Measurements from ENCODE around the gene PLCH2.

The PLCH2 gene

DNA sequence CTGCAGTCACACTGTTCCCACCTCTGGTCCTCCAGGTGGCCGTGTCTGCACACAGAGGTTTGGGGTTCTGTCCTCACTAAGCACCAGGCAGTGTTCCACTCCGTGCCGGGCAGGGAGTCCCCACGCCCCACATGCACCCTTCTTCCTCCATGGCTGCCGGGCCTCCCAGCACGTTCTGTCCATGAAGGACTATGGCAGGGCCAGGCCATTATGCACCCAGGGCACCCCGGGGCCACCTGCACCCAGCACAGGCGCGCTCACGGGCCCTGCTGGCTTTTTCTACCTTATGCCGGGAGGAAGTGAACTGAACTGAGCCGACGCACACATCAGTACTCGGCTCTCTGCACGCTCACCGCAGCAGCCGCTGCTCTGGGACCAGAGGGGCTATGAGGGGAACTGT is 40.0 kb downstream of the PLCH2 start:
- DNase-seq: no peak

DNA sequence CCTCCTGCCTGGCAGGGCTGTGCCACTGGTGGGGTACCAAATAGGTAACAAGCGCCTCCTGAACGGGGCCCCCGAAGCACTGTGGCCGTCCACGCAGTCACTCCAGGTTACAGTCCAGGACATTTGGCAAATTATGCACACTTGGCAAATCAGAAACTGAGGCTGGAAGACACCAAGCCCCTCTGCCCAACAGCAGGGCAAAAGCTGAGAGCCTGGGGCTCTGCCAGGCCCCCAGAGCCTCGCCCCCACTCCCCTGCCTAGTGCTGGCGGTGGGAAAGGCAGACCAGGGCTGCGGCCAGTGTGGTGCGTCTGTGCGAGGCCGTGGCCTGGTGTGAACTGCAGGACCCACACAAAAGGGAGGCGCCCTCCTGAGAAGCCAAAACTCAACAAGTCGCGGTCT is 40.9 kb downstream of the PLCH2 start:
- no peak for DNase-seq

DNA sequence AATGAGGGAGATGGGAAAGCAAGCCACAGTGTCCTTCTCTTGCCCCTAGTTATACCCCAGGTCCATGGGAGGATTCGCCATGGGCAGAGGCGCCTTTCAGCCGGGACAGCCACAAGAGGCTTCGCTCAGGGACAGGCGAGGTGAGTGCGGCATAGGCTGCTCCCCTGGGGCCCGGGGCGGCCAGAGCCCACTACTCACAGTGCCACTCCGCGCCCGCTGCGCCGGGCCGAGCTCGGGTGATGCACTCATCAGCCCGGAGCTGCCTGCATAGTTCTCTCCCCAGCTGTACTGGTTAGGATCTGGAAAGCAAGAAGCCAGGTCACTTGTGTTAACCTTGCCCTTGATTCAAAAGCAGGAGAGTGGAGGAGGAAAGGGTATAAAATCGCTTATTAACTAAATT is 41.9 kb downstream of the PLCH2 start:
- DNase-seq: no peak

DNA sequence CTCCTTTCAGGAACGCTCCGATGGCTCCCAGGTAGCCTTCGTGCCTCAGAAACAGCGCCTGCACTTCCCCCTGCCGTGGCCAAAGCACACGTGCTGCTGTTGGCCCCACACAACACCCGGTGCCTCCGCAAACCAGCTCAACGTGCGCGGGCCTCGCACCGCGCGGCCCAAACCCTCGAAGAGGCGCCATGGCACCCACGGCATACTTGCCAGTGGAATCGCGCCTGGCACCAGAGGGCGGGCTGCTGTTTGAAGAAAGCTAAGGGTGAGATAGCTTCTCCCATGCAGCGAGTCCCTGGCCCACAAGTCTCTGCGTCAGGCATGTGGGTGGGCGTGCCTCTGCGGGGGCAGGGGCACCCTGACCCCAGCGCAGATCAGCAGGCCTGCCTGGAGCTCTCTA is 42.4 kb downstream of the PLCH2 start:
- DNase-seq: no peak

DNA sequence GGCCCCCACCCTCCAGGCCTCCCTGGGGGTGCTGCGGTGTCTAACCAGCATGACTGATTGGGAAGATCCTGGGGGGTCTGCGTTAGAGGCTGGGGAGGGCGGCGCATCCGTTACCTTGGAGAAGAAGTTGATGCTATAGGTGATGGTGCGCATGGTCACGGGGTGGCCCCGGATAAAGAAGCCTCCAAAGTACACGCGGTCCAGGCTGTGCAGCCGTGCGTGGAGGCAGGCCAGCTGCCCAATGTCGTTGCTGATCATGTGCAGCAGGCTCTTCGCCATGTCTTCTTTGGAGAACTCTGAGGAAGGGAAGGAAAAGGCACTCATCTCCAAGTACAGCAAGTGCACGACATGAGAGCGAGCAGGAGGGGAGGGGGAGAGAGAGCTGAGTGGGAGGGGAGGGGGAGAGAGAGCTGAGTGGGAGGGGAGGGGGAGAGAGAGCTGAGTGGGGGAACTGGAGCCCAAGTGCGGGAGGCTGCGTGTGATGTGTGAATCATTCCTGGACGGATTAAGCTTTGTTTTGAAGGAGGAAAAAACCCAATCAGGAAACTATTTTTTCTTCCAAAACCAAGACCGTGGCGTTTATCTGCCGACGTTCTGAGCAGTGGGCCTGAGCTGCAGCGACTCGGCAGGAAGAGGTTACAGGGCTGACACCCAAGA is 43.1 kb downstream of the PLCH2 start:
- no peak for DNase-seq

DNA sequence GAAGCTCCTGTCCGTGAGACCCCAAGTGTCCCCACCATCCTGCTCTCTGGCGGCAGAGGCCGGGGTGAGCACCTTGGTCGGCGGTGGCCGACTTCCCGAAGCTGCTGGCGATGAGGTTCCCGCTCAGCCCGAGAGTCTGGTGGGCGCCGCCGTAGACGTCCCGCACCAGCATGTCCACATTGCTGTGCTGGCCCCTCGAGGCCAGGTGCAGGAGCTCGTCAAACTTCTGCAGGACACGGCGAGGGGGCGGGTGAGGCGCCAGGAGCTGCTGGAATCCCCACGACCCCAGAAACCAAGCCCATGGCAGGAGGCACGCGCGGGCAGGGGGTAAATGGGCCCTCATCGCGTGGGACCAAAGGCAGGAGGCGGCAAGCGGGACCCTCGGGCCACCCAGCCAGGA is 43.6 kb downstream of the PLCH2 start:
- no peak for DNase-seq

DNA sequence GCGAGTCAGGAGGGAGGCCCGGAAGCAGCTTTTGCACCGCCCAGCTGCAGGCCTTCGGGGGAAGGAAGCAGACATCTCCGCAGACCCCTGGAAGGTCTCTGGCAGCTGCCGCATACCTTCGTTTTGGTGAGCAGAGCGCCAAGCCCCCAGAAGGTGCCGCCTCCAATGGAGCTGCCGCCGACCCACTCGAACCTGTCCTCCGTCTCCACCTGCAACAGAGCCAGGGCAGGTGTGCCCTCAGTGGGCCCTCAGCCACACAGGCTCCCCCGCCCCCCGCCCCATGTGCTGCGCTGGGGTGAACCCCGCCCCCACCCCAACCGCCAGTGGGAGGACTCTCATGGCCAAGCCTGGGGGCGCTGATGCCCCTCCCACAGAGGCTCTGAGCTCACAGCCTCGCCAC is 44.1 kb downstream of the PLCH2 start:
- DNase-seq: no peak

DNA sequence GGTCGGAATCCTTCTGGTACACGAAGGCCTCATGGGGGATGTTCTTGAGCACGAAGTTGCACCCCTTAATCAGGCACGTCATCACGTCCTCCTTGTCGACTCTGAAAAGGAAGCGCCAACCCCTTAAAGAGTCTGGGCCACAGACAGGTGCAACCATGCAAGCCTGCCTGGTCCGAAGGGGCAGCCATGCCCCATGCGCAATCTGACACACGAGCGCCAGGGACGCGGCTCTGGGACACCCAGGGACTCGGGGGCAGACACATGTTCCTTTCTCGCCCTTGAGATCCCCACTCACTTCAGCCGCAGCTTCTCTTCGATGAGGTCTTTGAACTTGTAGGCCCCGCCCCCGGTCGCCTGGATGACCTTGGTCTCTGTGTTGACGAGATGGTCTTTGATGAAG is 44.7 kb downstream of the PLCH2 start:
- DNase-seq: no peak

DNA sequence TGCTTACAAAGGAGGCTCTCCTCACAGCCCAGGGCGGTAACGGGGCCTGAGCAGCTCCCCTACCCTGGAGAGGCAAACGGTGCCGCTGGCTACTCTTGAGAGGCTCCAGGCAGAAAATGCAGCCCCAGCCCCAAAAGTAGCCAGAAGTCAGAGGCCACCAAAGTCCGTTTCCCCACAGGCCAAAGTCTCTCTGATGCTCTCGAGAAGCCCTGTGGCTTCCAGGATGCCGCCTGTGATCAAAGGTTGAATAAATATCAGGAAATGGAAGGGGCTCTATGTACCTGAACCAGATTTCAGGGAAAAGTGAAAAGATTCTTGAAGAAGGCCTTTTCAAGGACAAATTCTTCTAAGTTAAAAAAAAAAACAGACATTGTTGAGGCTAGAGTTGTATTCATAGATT is 46.1 kb downstream of the PLCH2 start:
- DNase-seq: no peak

DNA sequence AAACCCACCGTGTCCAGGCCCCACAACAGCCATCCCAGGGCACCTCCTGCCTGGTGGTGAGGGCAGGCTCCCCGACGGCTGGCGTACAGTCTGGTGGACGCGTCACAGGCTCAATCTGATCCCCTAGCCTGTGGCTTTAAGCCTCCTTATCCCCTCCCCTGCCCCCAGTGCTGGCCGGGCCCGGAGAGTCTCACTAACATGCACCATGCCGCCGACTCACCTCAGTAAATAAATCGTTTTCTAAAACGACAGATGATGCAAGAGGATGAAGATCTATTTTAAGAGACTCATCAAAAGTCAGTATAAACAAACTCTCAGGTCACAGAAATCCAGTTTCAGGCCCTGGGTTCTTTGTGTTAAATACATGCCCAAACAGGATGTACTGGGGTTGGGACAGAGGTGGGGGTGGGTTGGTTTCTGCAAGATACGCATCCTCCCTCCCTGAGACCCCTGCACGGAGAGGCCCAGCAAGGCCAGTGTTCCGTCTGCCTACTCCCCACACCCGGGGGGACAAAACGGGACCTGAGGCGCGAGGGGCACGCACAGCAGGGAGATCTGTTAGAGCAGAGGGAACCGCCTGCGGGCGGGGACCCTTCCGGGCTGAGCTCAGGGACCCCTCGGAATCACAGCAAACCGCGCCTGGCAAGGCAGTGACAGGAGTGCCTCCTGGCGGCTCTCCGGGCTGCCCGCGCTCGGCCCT is 47.3 kb downstream of the PLCH2 start:
- no peak for DNase-seq

DNA sequence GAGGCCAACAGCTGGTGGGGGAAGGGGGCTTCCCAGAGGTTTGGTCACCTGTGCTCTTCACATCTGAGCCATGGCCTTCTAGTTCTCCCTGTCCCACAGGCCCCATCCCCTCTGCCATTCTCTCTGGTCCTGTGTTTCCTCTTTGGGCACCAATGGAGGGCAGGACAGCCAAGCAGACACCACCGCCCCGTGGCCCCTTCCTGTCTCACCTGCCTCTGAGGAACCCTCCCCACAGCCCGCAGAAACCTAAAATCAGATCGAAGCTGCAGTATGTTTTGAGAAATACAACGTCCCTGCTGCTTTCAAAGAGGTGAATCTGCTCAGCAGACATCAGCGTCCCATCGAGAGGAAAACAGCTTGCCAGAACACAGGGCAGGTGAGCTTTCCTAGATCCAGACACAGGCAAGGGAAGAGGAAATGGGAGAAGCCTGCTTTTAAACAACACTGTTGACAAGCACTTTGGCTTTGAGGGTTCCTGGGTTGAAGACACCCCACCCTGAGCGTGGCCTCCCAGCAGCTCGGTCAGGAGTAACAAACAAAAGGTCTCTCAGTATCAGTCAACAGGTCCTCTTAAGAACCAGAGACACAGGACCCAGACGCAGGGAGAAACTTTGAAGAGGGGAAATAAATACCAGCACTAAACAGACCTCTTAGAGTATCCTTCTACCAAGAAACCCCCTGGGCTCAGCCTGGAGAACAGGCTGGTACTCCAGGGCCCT is 48.0 kb downstream of the PLCH2 start:
- peak; percentile 54 for DNase-seq

DNA sequence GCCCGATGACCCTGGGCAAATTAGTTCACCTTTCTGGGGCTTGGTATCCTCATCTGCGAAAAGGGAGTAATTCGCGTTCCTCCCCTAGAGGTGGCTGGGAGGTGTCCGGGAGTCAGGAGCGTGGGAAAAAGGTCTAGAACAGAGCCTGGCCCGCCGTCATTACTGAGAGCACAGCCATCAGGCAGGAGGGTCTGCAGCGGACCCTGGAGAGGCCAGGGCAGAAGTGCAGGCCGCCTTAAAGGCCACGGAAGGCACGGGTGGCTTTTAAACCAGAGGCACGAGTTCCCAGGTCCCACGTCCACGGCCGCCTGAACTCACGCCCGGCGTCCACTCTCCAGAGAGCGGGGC is 49.5 kb downstream of the PLCH2 start:
- no peak for DNase-seq

DNA sequence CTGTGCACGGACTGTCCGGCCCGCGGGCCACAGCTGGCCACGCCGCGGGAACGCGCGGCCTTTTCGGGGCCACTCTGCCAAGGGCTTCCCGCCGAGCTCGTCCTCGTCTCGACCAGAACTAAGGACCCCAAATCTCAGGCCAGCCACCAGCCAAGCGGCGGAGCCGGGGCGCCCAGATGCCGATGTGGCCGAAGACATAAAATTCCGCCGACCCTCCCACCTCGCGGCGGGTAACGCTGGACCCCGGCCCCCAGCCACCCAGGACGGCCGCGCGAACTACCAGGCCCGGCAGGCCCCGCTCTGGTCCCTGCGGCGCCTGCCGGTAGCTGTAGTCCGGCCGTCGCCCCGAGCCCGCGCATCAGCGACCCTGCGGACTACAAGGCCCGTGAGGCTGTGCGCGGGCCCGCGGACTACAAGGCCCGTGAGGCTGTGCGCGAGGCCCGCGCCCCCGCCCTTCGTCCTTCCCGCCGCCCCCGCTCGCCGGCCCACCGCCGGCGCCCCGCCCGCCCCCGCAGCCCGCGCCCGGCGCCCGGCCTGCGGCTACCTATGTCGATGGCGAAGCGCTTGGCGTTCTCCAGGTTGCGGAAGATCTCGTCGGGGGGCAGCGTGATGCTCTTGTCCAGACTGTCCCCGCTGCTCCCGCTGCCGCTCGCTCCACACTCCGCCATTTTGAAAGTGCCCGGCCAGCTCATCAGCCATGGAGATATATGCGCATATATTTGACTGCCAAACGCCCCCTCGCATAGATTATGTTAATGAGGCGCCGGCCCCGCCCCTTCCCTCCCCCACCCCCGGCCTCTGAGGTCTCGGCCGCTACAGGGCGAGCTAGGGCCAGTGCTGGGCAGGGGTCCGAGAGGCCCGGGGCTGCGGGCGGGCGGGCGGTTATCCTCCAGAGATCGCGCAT is 50.1 kb downstream of the PLCH2 start, which contains the start of gene PANK4:
TSS of gene PANK4 (minus strand) at position 677 of the 904 bp plus-strand sequence. CDS start at position 668, 9 bp downstream.
- peak; percentile 93 for DNase-seq

DNA sequence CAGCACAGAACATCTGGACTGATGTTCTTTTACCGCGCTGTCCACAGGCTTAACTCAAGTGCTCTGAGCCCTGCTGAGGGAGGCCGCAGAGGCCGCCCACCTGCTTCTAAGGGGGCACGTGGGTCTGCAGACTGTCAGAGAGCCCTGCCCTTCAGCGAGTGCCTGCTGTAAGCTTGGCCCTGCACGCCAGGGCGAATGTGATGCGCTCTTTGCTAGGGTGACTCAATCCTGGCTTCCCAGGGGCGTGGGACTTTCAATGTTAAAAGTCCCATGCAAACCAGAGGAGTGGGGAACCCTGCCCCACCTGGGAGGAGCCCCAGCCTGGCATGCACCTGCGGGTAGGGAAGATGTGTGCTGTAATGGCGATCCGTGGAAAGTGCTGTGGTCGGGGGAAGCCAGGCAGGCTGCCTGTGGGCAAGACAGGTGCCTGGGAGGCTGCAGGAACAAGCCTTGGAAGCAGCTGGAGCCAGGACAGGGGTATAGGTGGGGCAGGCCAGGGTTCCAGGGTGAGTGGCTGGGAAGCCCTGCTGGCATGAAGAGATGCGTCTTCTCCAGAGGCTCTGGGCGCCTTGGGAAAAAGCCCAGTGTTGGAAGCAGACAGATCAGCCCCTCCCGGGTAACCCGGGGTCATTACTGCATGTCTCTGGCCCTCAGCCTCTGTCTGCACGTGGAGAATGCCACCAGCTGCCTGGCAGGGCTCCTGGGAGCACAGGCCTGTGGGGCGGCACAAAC is 50.9 kb downstream of the PLCH2 start:
- DNase-seq: peak; percentile 78

DNA sequence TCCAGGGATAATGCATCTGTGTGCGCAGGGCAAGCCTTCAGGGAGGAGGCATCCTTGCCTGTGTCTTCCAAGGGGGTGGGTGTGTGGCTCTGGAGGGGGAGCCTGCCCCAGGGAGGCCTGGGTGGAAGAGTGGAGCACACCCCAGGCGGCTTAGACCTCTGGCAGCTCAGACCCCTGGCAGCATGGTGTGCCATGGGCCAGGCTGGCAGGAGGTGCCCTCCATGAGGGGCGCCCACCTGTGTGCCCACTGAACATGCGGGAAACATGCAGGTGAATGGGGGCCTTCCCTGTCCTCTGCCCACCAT is 51.4 kb downstream of the PLCH2 start:
- no peak for DNase-seq

DNA sequence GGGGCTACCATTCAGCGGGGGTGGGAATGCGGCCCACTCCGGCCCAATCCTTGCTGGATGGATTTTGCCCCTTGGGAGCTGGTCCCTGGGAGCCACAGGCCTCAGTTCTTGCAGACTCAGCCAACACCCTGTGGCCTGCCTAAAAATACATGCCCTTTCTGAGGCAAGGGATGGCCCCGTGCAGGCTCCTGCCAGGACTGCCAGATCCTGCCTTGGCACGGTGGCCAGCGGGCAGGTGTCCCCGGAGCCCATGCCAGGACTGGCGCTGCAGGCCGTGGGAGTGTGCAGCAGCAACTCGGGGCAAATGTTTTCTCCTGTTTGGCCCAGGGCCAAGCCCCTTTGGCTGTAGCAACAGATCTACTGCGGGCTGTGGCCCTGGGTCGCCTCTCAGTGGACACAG is 51.9 kb downstream of the PLCH2 start:
- no peak for DNase-seq

DNA sequence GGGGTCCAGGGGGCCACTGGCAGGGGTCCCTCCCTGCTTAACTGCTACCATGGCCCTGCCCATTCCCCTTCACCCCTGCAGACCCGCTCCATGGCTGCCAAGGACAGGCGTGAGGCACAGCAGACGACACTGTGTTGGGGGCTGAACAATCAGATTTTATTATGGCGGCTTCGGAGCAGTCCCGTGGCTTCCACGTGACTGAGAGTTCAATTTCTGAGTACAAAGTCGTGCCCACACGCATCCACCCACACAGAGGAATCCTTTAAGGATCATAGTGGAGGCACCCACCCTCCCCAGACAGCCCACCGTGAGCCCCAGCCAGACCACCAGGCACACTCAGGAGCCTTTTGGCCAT is 52.5 kb downstream of the PLCH2 start:
- DNase-seq: no peak

DNA sequence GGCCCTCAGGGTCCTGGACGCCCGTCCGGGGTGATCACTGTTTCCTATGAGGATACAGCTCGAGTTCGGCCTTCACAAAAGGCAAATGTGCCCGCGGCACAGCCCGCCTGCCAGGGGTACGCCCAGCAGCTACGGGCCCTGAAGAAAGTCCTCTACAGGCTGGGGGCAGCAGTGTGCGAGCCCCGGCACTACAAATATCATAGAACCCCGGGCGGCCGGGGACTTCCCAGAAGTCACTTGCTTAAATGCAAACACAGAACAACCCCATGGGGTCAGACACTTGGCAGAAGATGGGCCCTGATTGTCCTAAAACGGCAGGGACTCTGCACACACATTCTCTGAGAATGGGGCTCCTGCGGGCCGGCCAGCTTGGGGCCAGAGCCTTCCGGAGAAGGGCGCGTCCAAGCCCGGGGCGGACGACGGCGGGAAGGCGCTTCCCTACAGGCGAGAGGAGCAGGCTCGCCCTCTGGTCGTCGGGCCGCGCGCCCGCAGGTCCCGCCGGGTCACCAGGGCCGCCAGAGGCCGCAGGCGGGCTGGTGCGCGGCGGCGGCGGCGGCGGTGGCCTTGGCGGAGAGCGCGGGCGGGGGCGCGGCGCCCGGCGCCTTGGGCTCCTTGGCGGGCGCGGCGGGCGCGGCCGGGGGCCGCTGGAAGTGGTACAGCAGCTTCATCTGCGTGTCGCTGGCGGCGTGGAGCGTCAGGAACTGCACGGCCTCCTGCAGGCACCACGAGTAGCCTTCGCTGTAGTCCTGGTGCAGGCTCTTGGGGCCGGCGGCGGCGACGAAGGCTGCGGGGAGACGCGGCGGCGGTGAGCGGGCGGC is 53.1 kb downstream of the PLCH2 start:
- DNase-seq: peak; percentile 66

DNA sequence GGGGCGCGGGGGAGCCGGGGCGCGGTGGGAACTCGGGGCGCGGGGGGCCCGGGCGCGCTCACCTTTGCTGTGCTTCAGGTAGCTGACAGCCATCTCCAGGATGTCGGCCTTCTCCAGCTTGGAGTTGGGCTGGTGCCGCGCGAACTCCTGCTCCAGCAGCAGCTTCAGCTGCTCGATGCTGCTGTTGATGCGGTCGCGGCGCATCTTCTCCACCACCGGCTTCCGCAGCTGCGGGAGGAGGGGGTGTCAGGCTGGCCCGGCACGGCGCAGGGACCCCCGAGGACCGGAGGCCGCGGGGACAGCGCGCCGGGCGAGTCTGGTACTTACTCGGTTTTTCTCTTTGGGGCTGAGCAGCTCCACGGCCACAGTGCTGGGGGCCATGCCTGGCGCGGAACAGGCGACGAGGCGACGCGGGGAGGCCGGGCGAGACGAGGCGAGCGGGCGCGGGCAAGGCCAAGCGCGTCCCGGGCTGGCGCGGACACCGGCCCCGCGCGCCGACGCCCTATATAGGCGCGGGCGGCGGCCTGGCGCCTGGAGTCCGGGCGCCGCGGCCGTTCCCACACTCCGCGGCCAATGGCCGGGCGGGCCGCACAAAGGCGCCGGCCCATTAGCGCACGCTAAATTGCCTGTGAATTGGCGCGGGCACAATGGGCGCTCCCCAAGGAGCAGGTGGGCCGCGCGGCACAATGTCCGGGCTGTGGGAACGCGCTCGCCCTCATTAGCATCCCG is 53.9 kb downstream of the PLCH2 start, which contains the start of gene HES5:
TSS of gene HES5 (minus strand) at position 480 of the 729 bp plus-strand sequence. CDS start at position 381, 99 bp downstream.
- peak; percentile 34 for DNase-seq

DNA sequence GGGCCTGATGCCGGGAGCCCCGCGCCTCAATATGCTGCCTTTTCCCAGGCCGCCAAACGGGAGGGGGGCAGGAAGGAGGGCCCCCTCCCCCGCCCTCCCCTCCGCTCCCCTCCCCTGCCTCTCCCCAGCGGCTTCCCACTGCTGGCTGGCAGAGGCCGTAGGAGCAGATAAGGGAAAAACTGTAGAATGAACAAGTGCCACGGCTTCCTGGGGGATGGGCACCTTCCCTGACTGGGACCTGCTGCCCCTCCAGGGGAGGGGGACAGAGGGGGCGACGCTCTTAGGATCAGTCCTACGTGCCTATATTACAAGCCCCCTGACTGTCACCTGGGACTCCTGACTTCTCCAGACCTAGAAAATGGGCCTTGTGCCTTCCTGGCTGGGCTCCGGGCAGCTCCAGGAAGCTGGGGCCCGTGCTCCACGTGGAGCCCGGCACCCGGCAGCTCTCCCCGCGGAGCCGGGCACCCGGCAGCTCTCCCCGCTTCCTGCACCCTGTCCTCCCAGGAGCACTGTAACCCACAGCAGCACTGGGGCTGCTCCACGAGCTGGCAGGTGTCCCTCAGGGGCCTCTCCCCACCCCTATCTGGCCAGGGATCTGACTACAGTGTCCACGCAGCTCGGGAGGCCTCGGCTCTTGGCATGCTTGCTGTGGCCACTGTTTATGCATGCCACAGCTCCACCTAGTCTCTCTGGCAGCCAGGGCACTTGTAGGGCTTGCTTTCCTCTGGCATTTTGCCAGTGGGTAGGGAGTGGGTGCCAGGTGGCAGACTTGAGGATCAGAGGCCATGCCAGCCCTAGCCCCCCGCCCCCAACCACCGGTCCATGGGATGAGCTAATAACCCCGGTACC is 54.6 kb downstream of the PLCH2 start:
- DNase-seq: no peak

All from stimulated activated CD4-positive, alpha-beta T cell treated with anti-CD3 and anti-CD28 coated beads, Interleukin-15, amount 100 ng/mL, for 24 hours (primary cell).